ENCODE measurements around the gene KCNQ5.

The KCNQ5 gene

GRCh38 chr6:72672906-72673305 lies 51.0 kb downstream of the KCNQ5 start:
- DNase-seq (ENCODE audit: low read depth), result no peak
- TF ChIP-seq CTCF (IDR thresholded peaks at IDR 0.05; ENCODE audit: low read depth, low read length, missing control alignments), result no peak
- in situ Hi-C loops (cut with HindIII; ENCODE audit: low sequenced_read_pairs), result no loop called here
- no peak overlapping the region for H3K4me3 ChIP-seq (ENCODE audit: low read depth, low read length)

- DNase-seq (ENCODE audit: low read depth), result no peak
- TF ChIP-seq CTCF (IDR thresholded peaks at IDR 0.05; ENCODE audit: low read depth, low read length, missing control alignments), result no peak
- no peak overlapping the region for H3K4me3 ChIP-seq (ENCODE audit: low read depth, low read length)
- in situ Hi-C loops (cut with HindIII; ENCODE audit: low sequenced_read_pairs), result no loop called here
Measured at GRCh38 chr6:72674842-72675241, 53.0 kb downstream of the KCNQ5 start.

GRCh38 chr6:72675396-72675795 lies 53.5 kb downstream of the KCNQ5 start:
- no peak for DNase-seq (ENCODE audit: low read depth)
- no peak overlapping the region for H3K4me3 ChIP-seq (ENCODE audit: low read depth, low read length)
- in situ Hi-C loops (cut with HindIII; ENCODE audit: low sequenced_read_pairs), result no loop called here
- no peak for TF ChIP-seq CTCF (IDR thresholded peaks at IDR 0.05; ENCODE audit: low read depth, low read length, missing control alignments)

GRCh38 chr6:72676995-72677394 lies 55.1 kb downstream of the KCNQ5 start:
- in situ Hi-C loops (cut with HindIII; ENCODE audit: low sequenced_read_pairs), result no loop called here
- DNase-seq (ENCODE audit: low read depth), result no peak
- H3K4me3 ChIP-seq (ENCODE audit: low read depth, low read length), result no peak overlapping the region
- TF ChIP-seq CTCF (IDR thresholded peaks at IDR 0.05; ENCODE audit: low read depth, low read length, missing control alignments), result no peak

GRCh38 chr6:72677740-72678139 lies 55.9 kb downstream of the KCNQ5 start:
- in situ Hi-C loops (cut with HindIII; ENCODE audit: low sequenced_read_pairs), result no loop called here
- H3K4me3 ChIP-seq (ENCODE audit: low read depth, low read length), result no peak overlapping the region
- DNase-seq (ENCODE audit: low read depth), result no peak
- no peak for TF ChIP-seq CTCF (IDR thresholded peaks at IDR 0.05; ENCODE audit: low read depth, low read length, missing control alignments)

- no peak overlapping the region for H3K4me3 ChIP-seq (ENCODE audit: low read depth, low read length)
- in situ Hi-C loops (cut with HindIII; ENCODE audit: low sequenced_read_pairs), result no loop called here
- DNase-seq (ENCODE audit: low read depth), result no peak
- no peak for TF ChIP-seq CTCF (IDR thresholded peaks at IDR 0.05; ENCODE audit: low read depth, low read length, missing control alignments)
Measured at GRCh38 chr6:72683797-72684196, 61.9 kb downstream of the KCNQ5 start.

Measured in astrocyte of the cerebellum (primary cell).